HEK293 (cell line): ENCODE measurements around the gene CASP2.

Experiments
- CTCF ChIA-PET: fragments of 350-600 bp; formaldehyde crosslinking; extraction: SDS; loops from one replicate; lab custom pipeline; 2021; ENCODE audit warnings: antibody characterized with exemption; lab: Yijun Ruan, JAX
- POLR2A ChIA-PET: fragments of 300-600 bp; formaldehyde crosslinking; extraction: SDS; loops from one replicate; lab custom pipeline; 2020; ENCODE audit warnings: antibody characterized with exemption, inconsistent platforms; lab: Yijun Ruan, JAX
- H3K27ac ChIP-seq: fragments of 200-500 bp; sonication (Bioruptor generic); 2 replicates; pipeline ENCODE4 v1.5.1; 2014; ENCODE audit warnings: low read depth, low read length, control low read depth, inconsistent platforms; ENCODE audit errors: extremely low read depth
- H3K36me3 ChIP-seq, 2 experiments: fragments of 200-500 bp in 1 of 2; sonication (Bioruptor generic) in 1 of 2; 1 replicate in 1 of 2; 2 replicates in 1 of 2; pipeline ENCODE4 v1.5.1; 2014 to 2017; ENCODE audit warnings: inconsistent platforms in 2 of 2, low read length in 2 of 2; ENCODE audit not compliant: control insufficient read depth in 2 of 2, insufficient read depth in 1 of 2
- H3K4me1 ChIP-seq: fragments of 200-500 bp; sonication (Bioruptor generic); 2 replicates; pipeline ENCODE4 v1.5.1; 2014; ENCODE audit warnings: mild to moderate bottlenecking, low read length, inconsistent platforms; ENCODE audit not compliant: control insufficient read depth, insufficient read depth
- H3K4me3 ChIP-seq: 2 replicates; pipeline ENCODE4 v1.5.1; 2011; ENCODE audit warnings: low read depth, mild to moderate bottlenecking, control low read depth, low read length, moderate library complexity
- H3K9me3 ChIP-seq: fragments of 200-500 bp; sonication (Bioruptor generic); 2 replicates; pipeline ENCODE4 v1.5.1; 2014; ENCODE audit warnings: low read depth, low read length, inconsistent platforms; ENCODE audit not compliant: control insufficient read depth, insufficient read depth
- GLIS1 ChIP-seq: fragments of 450-650 bp; formaldehyde crosslinking; IDR thresholded peaks from 2 replicates; pipeline ENCODE4 v1.5.1; 2016; ENCODE audit warnings: missing biosample characterization, missing genetic modification characterization
- KLF10 ChIP-seq: fragments of 450-650 bp; IDR thresholded peaks from 2 replicates; pipeline ENCODE4 v1.5.1; 2018; ENCODE audit warnings: missing biosample characterization, mild to moderate bottlenecking, missing genetic modification characterization
- KLF8 ChIP-seq: fragments of 450-650 bp; formaldehyde crosslinking; IDR thresholded peaks from 2 replicates; pipeline ENCODE4 v1.5.1; 2016; ENCODE audit warnings: missing biosample characterization, missing genetic modification characterization
- YY1 ChIP-seq: fragments of 450-650 bp; formaldehyde crosslinking; IDR thresholded peaks from 2 replicates; pipeline ENCODE4 v1.5.1; 2018; ENCODE audit warnings: missing biosample characterization, missing genetic modification characterization
- ZBTB17 ChIP-seq: fragments of 450-650 bp; formaldehyde crosslinking; IDR thresholded peaks from 2 replicates; pipeline ENCODE4 v1.5.1; 2016; ENCODE audit warnings: missing biosample characterization, missing genetic modification characterization
- ZBTB7A ChIP-seq: fragments of 450-650 bp; formaldehyde crosslinking; IDR thresholded peaks from 2 replicates; pipeline ENCODE4 v1.5.1; 2016; ENCODE audit warnings: low read depth, missing biosample characterization, missing genetic modification characterization
- ZBTB8A ChIP-seq: fragments of 450-650 bp; formaldehyde crosslinking; IDR thresholded peaks from 2 replicates; pipeline ENCODE4 v1.5.1; 2016; ENCODE audit warnings: missing biosample characterization, missing genetic modification characterization
- ZFHX2 ChIP-seq: fragments of 450-650 bp; formaldehyde crosslinking; conservative IDR thresholded peaks from 2 replicates; pipeline ENCODE4 v1.5.1; 2016; ENCODE audit warnings: missing biosample characterization, missing genetic modification characterization
- ZNF132 ChIP-seq: fragments of 450-650 bp; formaldehyde crosslinking; IDR thresholded peaks from 2 replicates; pipeline ENCODE4 v1.5.1; 2017; ENCODE audit warnings: missing biosample characterization, missing genetic modification characterization, borderline replicate concordance
- ZNF146 ChIP-seq: fragments of 450-650 bp; formaldehyde crosslinking; IDR thresholded peaks from 2 replicates; pipeline ENCODE4 v1.5.1; 2016; ENCODE audit warnings: missing biosample characterization, missing genetic modification characterization
- ZNF341 ChIP-seq: fragments of 450-650 bp; formaldehyde crosslinking; IDR thresholded peaks from 2 replicates; pipeline ENCODE4; 2016; ENCODE audit warnings: low read depth, missing biosample characterization, missing genetic modification characterization
- ZNF366 ChIP-seq: fragments of 450-650 bp; formaldehyde crosslinking; conservative IDR thresholded peaks from 2 replicates; pipeline ENCODE4 v1.5.1; 2016; ENCODE audit warnings: missing biosample characterization, missing genetic modification characterization
- ZNF501 ChIP-seq: fragments of 450-650 bp; formaldehyde crosslinking; IDR thresholded peaks from 2 replicates; pipeline ENCODE4 v1.5.1; 2016; ENCODE audit warnings: missing biosample characterization, missing genetic modification characterization
- ZNF521 ChIP-seq: fragments of 450-650 bp; formaldehyde crosslinking; IDR thresholded peaks from 2 replicates; pipeline ENCODE4 v1.5.1; 2017; ENCODE audit warnings: missing biosample characterization, mild to moderate bottlenecking, missing genetic modification characterization
- ZNF530 ChIP-seq: fragments of 450-650 bp; formaldehyde crosslinking; IDR thresholded peaks from 2 replicates; pipeline ENCODE4 v1.5.1; 2016; ENCODE audit warnings: low read depth, missing biosample characterization, missing genetic modification characterization
- ZNF560 ChIP-seq: fragments of 450-650 bp; formaldehyde crosslinking; IDR thresholded peaks from 2 replicates; pipeline ENCODE4 v1.5.1; 2017; ENCODE audit warnings: missing biosample characterization, missing genetic modification characterization, borderline replicate concordance
- ZNF561 ChIP-seq: fragments of 450-650 bp; IDR thresholded peaks from 2 replicates; pipeline ENCODE4 v1.5.1; 2018; ENCODE audit warnings: missing biosample characterization, missing genetic modification characterization, borderline replicate concordance
- ZNF596 ChIP-seq: fragments of 450-650 bp; IDR thresholded peaks from 2 replicates; pipeline ENCODE4 v1.5.0; 2018; ENCODE audit warnings: missing biosample characterization, mild to moderate bottlenecking, missing genetic modification characterization, moderate library complexity
- ZXDB ChIP-seq: fragments of 450-650 bp; formaldehyde crosslinking; IDR thresholded peaks from 2 replicates; pipeline ENCODE4 v1.5.1; 2016; ENCODE audit warnings: missing biosample characterization, missing genetic modification characterization
- TF ChIP-seq, protein P1 (sequence below): fragments of 450-650 bp; formaldehyde crosslinking; IDR thresholded peaks from 2 replicates; pipeline ENCODE4 v1.5.1; 2016; ENCODE audit warnings: missing biosample characterization, missing genetic modification characterization
- TF ChIP-seq, protein P2 (sequence below): fragments of 450-650 bp; formaldehyde crosslinking; IDR thresholded peaks from 2 replicates; pipeline ENCODE4 v1.5.1; 2017; ENCODE audit warnings: missing biosample characterization, mild to moderate bottlenecking, missing genetic modification characterization, moderate library complexity
- TF ChIP-seq, protein P3 (sequence below): fragments of 450-650 bp; formaldehyde crosslinking; IDR thresholded peaks from 2 replicates; pipeline ENCODE4; 2016; ENCODE audit warnings: missing biosample characterization, missing genetic modification characterization
- TF ChIP-seq, protein P4 (sequence below): fragments of 450-650 bp; formaldehyde crosslinking; IDR thresholded peaks from 2 replicates; pipeline ENCODE4 v1.5.1; 2016; ENCODE audit warnings: missing biosample characterization, missing genetic modification characterization
- TF ChIP-seq, protein P5 (sequence below): fragments of 450-650 bp; formaldehyde crosslinking; IDR thresholded peaks from 2 replicates; pipeline ENCODE4 v1.5.1; 2016; ENCODE audit warnings: missing biosample characterization, missing genetic modification characterization

CASP2 gene

DNA sequence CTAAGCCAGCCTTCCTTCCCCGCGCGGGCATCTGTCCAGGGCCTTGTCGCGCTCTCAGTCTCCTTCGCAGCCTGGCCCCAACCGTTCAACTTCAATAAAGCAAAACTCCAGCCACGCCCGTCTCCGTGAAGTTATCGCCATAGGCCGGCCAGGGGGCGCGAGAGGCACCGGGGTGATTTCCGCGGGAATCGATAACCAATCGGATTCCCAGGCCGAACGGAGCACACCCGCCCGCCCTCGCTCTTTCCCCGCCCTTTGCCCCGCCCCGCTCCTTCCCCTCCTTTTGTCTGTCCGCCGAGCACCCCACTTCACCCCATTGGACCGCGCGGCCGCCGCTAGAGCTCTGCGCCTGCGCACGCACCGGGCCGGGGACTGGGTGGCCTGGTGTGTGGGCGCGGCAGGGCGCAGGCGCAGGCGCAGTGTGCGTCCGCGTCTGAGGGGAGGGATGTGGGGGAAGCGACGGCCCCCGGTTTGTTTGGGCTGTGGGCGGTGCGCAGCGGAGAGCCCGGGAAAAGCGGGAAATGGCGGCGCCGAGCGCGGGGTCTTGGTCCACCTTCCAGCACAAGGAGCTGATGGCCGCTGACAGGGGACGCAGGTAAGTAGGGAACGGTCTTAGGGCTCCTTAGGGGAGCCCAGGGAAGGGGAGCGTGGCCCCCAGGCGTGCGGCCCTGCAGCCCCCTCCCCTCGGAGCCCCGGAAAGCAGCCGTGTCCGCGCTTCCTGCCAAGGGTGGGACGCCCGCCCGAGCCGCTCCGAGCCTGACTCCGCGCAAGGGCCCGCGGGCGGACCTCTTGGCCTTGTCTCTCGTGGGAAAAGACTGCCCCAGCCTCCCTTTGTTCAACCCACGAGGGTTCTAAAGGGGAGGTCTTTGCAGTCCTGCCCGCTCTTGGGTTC is at the start of gene CASP2 (continued):
- TF ChIP-seq, protein P1, sequence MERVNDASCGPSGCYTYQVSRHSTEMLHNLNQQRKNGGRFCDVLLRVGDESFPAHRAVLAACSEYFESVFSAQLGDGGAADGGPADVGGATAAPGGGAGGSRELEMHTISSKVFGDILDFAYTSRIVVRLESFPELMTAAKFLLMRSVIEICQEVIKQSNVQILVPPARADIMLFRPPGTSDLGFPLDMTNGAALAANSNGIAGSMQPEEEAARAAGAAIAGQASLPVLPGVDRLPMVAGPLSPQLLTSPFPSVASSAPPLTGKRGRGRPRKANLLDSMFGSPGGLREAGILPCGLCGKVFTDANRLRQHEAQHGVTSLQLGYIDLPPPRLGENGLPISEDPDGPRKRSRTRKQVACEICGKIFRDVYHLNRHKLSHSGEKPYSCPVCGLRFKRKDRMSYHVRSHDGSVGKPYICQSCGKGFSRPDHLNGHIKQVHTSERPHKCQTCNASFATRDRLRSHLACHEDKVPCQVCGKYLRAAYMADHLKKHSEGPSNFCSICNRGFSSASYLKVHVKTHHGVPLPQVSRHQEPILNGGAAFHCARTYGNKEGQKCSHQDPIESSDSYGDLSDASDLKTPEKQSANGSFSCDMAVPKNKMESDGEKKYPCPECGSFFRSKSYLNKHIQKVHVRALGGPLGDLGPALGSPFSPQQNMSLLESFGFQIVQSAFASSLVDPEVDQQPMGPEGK (tag by site-specific recombination): peak; percentile 99
- TF ChIP-seq, protein P2, sequence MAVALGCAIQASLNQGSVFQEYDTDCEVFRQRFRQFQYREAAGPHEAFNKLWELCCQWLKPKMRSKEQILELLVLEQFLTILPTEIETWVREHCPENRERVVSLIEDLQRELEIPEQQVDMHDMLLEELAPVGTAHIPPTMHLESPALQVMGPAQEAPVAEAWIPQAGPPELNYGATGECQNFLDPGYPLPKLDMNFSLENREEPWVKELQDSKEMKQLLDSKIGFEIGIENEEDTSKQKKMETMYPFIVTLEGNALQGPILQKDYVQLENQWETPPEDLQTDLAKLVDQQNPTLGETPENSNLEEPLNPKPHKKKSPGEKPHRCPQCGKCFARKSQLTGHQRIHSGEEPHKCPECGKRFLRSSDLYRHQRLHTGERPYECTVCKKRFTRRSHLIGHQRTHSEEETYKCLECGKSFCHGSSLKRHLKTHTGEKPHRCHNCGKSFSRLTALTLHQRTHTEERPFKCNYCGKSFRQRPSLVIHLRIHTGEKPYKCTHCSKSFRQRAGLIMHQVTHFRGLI (tag by site-specific recombination): peak; percentile 20; the same call in 1 of the 2 replicates
- TF ChIP-seq ZBTB17 (tag by site-specific recombination) (no peak), YY1 (tag by site-specific recombination) (peak; percentile 90), ZNF530 (tag by site-specific recombination) (no peak), ZFHX2 (tag by site-specific recombination) (peak; percentile 97), ZNF501 (peak; percentile 63; the same call in 1 of the 2 replicates), GLIS1 (tag by site-specific recombination) (peak; percentile 43), ZBTB7A (tag by site-specific recombination) (no peak), ZNF561 (tag by site-specific recombination) (peak; percentile 25; the same call in 1 of the 2 replicates), ZNF146 (tag by site-specific recombination) (0 out of 2 replicates have a peak, but pooled peaks have one; percentile 35), KLF10 (peak; percentile 51), ZNF366 (tag by site-specific recombination) (peak; percentile 73)
- TF ChIP-seq, protein P3, sequence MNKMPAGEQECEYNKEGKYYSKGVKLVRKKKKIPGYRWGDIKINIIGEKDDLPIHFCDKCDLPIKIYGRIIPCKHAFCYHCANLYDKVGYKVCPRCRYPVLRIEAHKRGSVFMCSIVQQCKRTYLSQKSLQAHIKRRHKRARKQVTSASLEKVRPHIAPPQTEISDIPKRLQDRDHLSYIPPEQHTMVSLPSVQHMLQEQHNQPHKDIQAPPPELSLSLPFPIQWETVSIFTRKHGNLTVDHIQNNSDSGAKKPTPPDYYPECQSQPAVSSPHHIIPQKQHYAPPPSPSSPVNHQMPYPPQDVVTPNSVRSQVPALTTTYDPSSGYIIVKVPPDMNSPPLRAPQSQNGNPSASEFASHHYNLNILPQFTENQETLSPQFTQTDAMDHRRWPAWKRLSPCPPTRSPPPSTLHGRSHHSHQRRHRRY: no peak
- TF ChIP-seq, protein P4, sequence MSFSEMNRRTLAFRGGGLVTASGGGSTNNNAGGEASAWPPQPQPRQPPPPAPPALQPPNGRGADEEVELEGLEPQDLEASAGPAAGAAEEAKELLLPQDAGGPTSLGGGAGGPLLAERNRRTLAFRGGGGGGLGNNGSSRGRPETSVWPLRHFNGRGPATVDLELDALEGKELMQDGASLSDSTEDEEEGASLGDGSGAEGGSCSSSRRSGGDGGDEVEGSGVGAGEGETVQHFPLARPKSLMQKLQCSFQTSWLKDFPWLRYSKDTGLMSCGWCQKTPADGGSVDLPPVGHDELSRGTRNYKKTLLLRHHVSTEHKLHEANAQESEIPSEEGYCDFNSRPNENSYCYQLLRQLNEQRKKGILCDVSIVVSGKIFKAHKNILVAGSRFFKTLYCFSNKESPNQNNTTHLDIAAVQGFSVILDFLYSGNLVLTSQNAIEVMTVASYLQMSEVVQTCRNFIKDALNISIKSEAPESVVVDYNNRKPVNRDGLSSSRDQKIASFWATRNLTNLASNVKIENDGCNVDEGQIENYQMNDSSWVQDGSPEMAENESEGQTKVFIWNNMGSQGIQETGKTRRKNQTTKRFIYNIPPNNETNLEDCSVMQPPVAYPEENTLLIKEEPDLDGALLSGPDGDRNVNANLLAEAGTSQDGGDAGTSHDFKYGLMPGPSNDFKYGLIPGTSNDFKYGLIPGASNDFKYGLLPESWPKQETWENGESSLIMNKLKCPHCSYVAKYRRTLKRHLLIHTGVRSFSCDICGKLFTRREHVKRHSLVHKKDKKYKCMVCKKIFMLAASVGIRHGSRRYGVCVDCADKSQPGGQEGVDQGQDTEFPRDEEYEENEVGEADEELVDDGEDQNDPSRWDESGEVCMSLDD (tag by site-specific recombination): peak; percentile 97
- TF ChIP-seq, protein P5, sequence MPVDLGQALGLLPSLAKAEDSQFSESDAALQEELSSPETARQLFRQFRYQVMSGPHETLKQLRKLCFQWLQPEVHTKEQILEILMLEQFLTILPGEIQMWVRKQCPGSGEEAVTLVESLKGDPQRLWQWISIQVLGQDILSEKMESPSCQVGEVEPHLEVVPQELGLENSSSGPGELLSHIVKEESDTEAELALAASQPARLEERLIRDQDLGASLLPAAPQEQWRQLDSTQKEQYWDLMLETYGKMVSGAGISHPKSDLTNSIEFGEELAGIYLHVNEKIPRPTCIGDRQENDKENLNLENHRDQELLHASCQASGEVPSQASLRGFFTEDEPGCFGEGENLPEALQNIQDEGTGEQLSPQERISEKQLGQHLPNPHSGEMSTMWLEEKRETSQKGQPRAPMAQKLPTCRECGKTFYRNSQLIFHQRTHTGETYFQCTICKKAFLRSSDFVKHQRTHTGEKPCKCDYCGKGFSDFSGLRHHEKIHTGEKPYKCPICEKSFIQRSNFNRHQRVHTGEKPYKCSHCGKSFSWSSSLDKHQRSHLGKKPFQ (tag by site-specific recombination): no peak

DNA sequence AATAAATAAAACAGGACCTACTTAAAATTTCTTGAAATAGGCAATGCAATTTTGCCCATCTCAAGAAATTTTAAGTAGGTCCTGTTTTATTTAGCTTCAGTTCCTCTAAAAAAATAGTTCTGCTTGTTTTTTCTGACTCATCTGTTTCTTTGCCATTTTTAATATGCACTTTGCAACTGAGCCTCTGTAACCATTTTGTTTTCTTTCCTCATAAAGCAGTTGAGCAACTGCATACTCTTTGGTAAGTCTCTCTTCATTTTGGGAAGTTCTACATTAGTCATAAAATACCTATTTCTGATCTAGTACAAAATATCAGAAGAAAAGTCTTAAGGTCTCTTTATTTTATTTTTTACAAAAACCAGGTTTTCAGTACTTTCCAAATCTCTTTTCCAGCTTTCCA is 48.3 kb upstream of the CASP2 start:
- ChIA-PET CTCF (interaction anchor here (0.6 to 4.2 kb wide), 41 partner anchors 8 to 717 kb away, joined by 3 to 56 read pairs (median 5); partner anchors contain the start of genes GSTK1 and TAS2R40), POLR2A (interaction anchor here (0.6 to 1.5 kb wide), 3 partner anchors 23 to 61 kb away, joined by 3 to 6 read pairs (median 6); partner anchors contain the start of genes CASP2 and GSTK1)
- Histone ChIP-seq H3K4me1 (no peaks in the 10 kb centered on the region), H3K4me3 (no peak overlapping the region), H3K9me3 (no peaks in the 10 kb centered on the region), H3K36me3 (no peaks in the 10 kb centered on the region)
- TF ChIP-seq ZNF596 (no peak), ZXDB (tag by site-specific recombination) (no peak), ZBTB8A (tag by site-specific recombination) (no peak), ZNF560 (tag by site-specific recombination) (no peak), ZNF341 (tag by site-specific recombination) (no peak), KLF8 (tag by site-specific recombination) (no peak), ZNF132 (tag by site-specific recombination) (no peak), ZNF521 (no peak)
- TF ChIP-seq, all 188 proteins: peak for 0
- H3K27ac ChIP-seq: no peak overlapping the region
